Measurements from ENCODE around the gene MITF.
A peak's percentile ranks its signal among the peaks of the same experiment; 100 is the strongest.

The MITF gene, protein sequence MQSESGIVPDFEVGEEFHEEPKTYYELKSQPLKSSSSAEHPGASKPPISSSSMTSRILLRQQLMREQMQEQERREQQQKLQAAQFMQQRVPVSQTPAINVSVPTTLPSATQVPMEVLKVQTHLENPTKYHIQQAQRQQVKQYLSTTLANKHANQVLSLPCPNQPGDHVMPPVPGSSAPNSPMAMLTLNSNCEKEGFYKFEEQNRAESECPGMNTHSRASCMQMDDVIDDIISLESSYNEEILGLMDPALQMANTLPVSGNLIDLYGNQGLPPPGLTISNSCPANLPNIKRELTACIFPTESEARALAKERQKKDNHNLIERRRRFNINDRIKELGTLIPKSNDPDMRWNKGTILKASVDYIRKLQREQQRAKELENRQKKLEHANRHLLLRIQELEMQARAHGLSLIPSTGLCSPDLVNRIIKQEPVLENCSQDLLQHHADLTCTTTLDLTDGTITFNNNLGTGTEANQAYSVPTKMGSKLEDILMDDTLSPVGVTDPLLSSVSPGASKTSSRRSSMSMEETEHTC

GRCh38 chr3:69739204-69740102, at the start of gene MITF:
Gene MITF, plus strand, starts transcription at chr3:69739464. Its CDS starts 134 bp downstream, at chr3:69739598.
- DNase-seq = peak; percentile 64

GRCh38 chr3:69691860-69692259, 47.4 kb upstream of the MITF start:
- no peak for DNase-seq

GRCh38 chr3:69692761-69693160, 46.5 kb upstream of the MITF start:
- no peak for DNase-seq

DNA sequence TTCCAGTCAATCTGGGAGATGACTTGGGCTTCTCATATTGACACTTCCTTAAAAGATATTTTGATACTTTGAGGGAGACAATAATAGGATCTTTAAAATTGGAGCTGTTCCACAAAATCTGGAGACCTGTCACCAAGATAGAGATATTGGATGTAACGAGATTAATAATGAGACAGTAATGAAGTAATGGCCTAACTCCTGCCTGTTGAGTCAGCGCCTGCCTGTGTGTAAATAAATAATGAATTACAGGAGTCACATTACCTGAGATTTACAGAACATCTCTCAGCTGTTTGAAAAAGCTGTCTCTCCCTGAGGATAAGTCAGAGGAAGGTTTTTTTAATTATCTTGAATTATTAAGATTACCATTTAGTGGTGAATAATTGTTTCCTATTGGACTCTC, 43.8 kb upstream of the MITF start:
- DNase-seq = no peak

- no peak for DNase-seq
Observed at GRCh38 chr3:69695933-69696332, 43.3 kb upstream of the MITF start.

DNA sequence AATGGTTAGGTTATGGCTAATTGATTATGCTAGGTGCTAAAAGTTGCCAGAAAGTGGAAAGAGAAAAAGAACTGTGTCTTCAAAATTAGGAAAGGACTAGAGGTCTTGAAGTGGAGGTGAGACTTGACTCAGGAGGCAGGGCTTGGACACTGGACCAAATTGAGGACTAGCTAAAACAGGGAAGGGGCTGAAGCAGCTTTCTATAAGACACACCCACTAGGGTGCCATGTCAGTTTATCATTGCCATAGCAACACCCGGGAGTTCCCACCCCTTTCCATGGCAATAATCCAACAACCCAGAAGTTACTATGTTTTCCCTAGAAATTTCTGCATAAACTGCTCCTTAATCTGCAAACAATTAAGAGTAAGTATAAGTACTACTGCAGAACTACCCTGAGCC, 42.9 kb upstream of the MITF start:
- no peak for DNase-seq

DNA sequence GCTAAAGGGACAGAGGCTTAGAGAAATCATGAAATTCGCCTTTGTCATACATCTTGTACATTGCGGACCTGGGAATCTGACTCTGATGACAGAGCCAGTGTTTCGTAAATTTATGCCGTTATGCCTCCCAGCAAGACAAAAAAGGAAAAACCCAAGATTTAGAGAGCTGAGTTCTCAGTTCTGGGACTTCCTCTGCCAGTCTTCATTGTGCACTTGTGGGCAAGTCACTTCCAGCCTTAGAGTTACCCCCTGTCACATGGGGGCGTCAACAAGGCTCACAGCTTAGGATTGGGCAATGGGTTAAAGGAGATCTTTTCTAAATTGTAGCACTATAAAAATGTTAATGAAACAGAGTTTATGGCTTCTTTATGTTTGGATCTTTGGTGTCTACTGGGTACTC, 41.9 kb upstream of the MITF start:
- DNase-seq = no peak

DNA sequence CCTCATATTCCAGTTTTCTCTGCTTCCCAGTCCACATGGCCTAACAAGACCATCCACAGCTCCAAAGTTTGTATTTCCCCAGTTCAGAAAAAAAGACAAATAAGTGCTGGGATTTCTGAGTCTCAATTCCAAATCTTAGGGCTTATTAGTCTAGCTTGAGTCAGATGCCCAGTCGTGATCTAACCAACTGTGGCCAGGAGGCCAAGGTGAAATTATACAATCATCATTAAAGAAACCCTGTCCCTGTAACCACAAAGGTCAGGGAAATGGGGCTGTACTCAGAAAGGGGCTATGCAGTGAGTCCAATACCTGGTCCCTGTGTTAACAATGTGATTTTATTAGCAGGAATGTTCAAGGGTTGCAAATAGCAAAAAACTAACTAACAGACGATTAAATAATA, 40.5 kb upstream of the MITF start:
- DNase-seq = no peak

DNA sequence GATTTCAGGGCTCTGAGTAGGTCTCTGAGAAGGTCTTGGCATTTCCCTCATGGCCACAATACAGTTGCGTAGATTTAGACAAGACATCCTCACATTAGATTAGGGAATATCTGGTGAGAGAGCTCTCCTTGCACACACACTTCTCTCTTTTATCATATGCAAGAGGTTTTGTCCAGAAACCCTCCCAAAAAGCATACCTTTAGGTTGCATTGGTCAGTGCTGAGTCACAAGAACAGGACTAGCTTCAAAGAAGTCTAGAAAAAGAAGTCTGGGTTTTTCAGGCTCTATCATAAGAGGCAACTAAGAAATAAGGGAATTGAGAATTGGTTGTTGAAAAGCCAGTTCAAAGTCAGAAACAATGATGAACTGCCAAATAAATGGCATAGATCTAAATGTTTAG, 40.1 kb upstream of the MITF start:
- DNase-seq = no peak

DNA sequence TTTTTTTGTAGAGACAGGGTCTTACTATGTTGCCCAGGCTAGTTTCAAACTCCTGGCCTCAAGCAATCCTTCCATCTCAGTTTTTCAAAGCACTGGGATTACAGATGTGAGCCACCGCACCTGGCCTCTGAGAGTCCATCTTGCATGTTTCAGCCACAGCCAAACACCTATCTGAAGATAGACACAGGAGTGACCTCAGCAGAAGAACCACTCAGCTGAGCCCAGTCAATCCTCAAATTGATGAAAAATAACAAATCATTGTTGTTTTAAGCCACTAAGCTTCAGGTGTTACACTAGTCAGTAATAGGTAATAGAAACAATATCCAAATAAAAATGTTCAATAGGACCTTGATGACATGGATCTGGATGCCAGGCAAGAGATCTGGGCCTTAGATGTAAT, 38.3 kb upstream of the MITF start:
- DNase-seq = no peak

GRCh38 chr3:69710153-69710977, 28.9 kb upstream of the MITF start:
- DNase-seq = no peak

DNA sequence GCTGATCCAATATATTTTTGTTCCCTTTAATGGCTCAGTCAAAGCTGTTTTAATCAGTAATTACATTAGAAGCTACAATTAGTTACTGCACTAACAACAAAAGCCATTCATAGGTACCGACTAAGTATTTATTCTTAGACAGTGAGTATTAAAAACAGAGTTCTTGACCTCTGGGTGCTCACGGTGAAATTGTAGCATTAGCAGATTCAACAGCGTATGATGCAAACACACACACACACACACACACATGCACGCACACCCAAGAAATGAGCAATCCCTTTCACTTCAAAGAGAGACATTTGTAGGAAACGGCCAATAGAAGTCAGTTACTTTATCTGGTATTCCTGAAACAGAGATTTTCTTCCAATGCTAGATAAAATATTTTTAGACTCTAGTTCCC, 27.0 kb upstream of the MITF start:
- DNase-seq = no peak

DNA sequence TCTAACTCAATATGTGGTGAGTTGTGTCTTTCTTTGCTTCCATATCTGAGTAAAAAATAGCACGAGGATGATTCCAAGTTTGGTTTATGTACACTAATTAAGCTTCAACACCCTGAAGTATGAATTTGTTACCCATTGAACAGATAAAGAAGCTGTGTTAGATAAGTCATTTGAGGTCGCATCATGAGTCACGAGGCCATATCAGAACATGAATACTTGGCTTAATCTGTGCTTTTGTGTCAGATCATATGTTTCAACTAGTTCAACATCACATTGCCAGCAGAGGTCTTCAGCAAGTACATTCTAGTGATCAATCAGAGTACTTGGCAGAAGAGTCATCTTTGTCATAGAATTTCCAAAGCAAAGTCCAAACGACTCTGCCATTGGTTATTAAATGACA, 26.3 kb upstream of the MITF start:
- DNase-seq = no peak

DNA sequence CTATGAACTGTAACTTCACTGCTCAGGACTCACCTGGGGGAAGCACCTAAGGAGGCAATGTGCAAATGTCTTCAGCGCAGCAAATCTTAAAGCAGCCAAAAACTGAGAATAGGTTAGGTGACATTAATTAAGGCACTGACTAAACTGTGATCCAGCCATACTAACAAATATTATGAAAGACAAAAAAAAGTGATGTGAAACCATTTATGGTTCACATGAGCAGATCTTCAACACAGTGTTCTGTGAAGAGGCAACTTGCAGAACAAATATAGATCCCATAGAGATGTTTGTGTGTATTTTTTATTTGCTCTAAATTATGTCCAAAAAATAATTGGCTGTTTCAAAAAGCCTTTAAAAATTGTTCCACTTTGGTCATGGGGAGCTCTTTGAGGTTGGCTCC, 24.1 kb upstream of the MITF start:
- DNase-seq = no peak

DNA sequence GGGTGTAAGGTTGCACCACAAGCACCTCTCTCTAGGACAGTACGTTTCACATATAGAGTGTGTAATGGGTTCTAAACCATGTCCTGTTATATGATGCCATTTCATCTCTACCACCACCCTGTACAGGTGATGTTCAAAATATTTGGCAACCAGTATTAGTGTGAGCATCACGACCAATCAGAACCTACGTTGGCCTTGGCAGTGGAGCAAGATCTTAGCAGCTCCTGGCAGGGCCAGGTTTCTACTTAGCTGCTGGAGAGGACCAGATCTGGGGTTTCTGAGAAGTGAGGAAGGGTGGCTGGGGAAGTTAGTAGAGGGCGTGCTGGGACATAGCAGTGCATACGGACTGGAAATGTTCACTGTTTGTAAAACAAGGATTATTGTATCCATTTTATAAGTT, 23.1 kb upstream of the MITF start:
- DNase-seq = no peak

GRCh38 chr3:69718866-69719586, 20.2 kb upstream of the MITF start:
- DNase-seq = no peak

DNA sequence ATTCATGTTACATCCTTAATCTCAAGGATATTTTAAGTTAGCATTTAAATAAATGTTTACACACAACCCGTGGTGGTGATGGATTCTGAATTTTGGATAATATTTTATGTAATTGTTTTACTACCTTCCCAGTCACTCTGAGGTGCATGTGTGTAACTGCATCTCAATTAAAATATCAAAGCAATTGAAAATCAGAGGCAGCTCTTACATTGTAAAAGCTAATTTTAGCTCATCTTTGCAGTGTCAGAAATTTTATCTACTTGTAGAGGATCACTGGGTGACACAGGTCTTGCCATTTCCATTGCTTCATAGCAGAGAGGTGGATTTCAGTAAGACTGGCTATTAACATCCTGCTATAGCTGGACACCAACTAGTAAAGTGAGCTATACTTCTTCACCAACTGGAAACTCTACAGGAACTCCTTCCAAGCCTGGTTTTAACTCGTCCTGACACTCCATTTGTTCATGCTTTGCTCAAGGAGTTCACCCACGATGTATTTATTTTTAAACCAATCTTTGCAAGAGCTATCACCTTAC, 19.6 kb upstream of the MITF start:
- DNase-seq = no peak

- DNase-seq = no peak
Observed at GRCh38 chr3:69720824-69721223, 18.4 kb upstream of the MITF start.

DNA sequence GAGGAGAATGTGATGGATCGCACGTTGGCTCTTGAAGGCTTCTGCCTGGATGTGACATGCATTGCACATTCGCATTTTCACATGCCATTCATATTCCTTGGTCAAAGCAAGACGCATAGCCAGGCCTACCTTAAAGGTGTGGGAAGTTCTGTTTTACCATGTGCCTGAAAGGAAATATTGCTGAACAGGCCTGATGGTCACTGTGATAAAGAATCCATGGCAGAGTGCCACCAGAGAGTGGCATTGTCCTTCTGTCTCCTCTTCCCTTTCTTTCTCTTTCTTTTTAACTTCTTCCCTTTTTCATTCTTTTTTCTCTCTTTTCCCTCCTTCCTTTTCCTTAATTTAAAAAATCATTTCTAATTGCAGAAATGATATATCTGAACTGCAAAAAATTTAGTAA, 15.9 kb upstream of the MITF start:
- DNase-seq = no peak

DNA sequence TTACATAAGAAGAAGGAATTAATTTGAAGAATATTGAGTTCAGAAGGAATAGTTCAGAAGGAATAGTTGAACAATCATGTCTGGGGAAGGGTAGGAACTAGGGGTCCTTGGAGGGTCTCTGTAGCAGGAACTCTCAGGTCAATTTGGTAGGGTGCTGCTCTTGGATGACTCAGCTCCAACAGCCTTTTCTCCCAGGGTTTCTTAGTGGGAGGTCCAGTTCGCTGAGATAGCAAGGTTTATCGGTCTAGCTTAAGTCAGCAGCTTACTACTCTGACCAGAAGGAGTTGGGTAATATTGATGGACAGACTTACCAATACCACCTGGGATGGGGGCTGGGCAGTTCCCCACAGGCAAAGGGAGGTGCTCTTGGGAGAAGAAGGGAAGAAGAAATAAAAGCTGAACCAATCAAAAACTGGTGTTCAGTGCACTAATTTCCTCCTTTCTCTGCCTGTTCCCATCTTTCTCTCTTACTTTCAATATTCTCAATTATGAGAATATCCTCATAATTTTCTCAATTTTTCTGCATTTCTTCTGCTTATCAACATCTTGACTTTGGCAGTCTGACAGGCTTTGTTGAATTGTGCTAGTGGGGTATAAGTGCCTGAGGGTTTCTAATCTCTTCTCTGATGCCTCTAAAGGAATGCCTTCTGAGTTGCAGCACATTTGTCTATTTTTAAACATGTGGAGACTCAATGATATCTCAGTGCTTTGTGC, 14.4 kb upstream of the MITF start:
- no peak for DNase-seq

DNA sequence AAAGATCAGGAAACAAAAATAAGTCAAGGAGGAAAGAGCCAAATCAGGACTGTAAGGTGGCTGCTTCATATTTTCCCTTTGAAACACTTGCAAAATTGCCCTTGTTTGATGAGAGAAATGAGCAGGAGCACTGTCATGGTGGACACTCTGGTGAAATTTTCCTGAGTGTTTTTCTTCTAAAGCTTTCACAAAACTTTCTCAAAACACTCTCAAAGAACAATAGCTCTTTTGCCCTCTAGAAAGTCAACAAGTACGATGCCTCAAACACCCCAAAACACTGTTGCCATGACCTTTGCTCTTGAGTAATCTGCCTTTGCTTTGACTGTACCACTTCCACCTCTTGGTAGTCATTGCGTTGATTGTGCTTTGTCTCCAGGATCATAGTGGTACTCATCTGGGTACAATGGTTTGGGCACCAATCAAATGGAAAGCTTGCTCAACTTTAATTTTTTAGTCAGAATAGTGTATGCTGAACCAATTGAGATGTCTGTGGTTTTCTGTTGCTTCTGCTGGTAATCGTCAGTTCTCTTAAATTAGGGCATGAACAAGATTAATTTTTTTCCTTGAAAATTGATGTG, 13.2 kb upstream of the MITF start:
- DNase-seq = no peak

All from stimulated activated CD8-positive, alpha-beta memory T cell treated with anti-CD3 and anti-CD28 coated beads, Interleukin-4, amount 100 ng/mL, for 48 hours (primary cell).